Heart left ventricle (tissue), 16 donors: ENCODE measurements around the gene KIF17. TPM values are rescaled to one million over a fixed set of nuclear protein-coding genes. Genes with fewer than 3 reads are reported as not detected.

Source experiments
- ATAC-seq, 4 donors: fragments of 200-7000 bp; cut with Tn5 transposase; one replicate each; pipeline ENCODE4 v1.9.1; 2020 to 2022; ENCODE audit warnings: moderate library complexity in 4 of 4, mild to moderate bottlenecking in 3 of 4, moderate number of reproducible peaks in 1 of 4
- DNase-seq, 5 donors: peaks; one replicate each; pipeline ENCODE4 v3.0.0-alpha.2; 2020
- H3K27ac ChIP-seq, 12 donors: fragments of 200-600 bp; sonication (generic) in 4 of 12; one replicate each; pipeline versions ENCODE4 v1.5.0 to v1.8.0; 2016 to 2022; ENCODE audit warnings: mild to moderate bottlenecking in 2 of 12
- H3K27me3 ChIP-seq, 9 donors: fragments of 200-600 bp; sonication (generic) in 2 of 9; one replicate each; pipeline versions ENCODE4 v1.5.1 to v1.8.0; 2016 to 2022; ENCODE audit warnings: mild to moderate bottlenecking in 3 of 9
- H3K36me3 ChIP-seq, 9 donors: fragments of 200-600 bp; sonication (generic) in 2 of 9; one replicate each; pipeline versions ENCODE4 v1.5.0 to v1.8.0; 2018 to 2022; ENCODE audit warnings: mild to moderate bottlenecking in 2 of 9
- H3K4me1 ChIP-seq, 12 donors: fragments of 200-600 bp; sonication (generic) in 4 of 12; one replicate each; pipeline versions ENCODE4 v1.5.0 to v1.8.0; 2016 to 2022; ENCODE audit warnings: mild to moderate bottlenecking in 3 of 12
- H3K4me3 ChIP-seq, 12 donors: fragments of 200-600 bp; sonication (generic) in 4 of 12; one replicate each; pipeline versions ENCODE4 v1.5.0 to v1.8.0; 2017 to 2022; ENCODE audit warnings: mild to moderate bottlenecking in 9 of 12, moderate library complexity in 4 of 12
- H3K9me3 ChIP-seq, 12 donors: fragments of 200-600 bp; sonication (generic) in 4 of 12; one replicate each; pipeline versions ENCODE4 v1.5.0 to v1.8.0; 2016 to 2022; ENCODE audit warnings: mild to moderate bottlenecking in 1 of 12
- CTCF ChIP-seq, 12 donors: fragments of 200-600 bp; sonication (generic) in 4 of 12; IDR thresholded peaks; one replicate each; pipeline versions ENCODE4 v1.5.0 to v1.8.0; 2018 to 2022; ENCODE audit warnings: antibody characterized with exemption in 12 of 12, mild to moderate bottlenecking in 5 of 12
- POLR2A ChIP-seq, 2 donors: fragments of 450-650 bp; IDR thresholded peaks; one replicate each; pipeline ENCODE4 v1.6.1; 2017; ENCODE audit warnings: antibody characterized with exemption in 2 of 2, mild to moderate bottlenecking in 2 of 2, moderate library complexity in 2 of 2
- WGBS, 4 donors: extraction: QIAGEN DNeasy Blood & Tissue Kit in 2 of 4; methylation state at CpG; one replicate each; pipeline versions ENCODE4 v1.1.5 to v1.1.7; 2013 to 2018; 5-methylcytosine and 5-hydroxymethylcytosine counted together
- intact Hi-C, 10 donors: fragments of 100-400 bp; cut with DNase I; formaldehyde crosslinking; loops; one replicate each; pipeline versions ENCODE4 v1.11.1 to v1.14.2; 2022
- polyA plus RNA-seq, 2 donors: library from polyadenylated mRNA; stranded (reverse); fragments of 200-250 nt; gene quantifications; one replicate each; pipeline ENCODE4 v1.2.3, GENCODE V29; 2013
- total RNA-seq, 9 donors: library from RNA; depleted of rRNA in 2 of 9; stranded (reverse); fragments of >200 nt in 2 of 9; fragmentation: NEBNext Ultra II Directional in 3 of 9; extraction: Animal tissue kit (Norgen Biotek cat#: 25700) in 3 of 9; gene quantifications; one replicate each; pipeline versions ENCODE4 v1.1.0 to v1.2.4, GENCODE V29; 2016 to 2023
- donor health status: ischemic (EF 13 %, LVEDD 7.1; RV severe dilation, severe dysfunction).
- donor health status: healthy with polysubstance abuse.
- donor health status: DM: no; HTN: yes; CAD: no.
- donor health status: DM: no; HTN: no; CAD: no.
- donor health status: ischemic (EF 25% LVEDD 6.9; RV normal size, moderate dysfunction).
- donor health status: ischemic (EF 25% LVEDD 5.7; RV mildly dilated, moderate dysfunction).
- donor health status: healthy.
- donor health status: DM: yes; HTN: yes; CAD: no.
- donor health status: ischemic (EF 35%, LVEDD 5.7; RV mildly dilated, moderate dysfunction).
- donor health status: nonischemic (EF 11% LVEDD 7.7; RV severe dilation, severe dysfunction).
- donor health status: DM: yes; HTN: yes; CAD: no.
- donor health status: PGD.
- donor health status: ischemic (EF 29% LVEDD 5.4; RV normal size, mild dysfunction).
- donor health status: nonischemic (EF 23%, LVEDD 6.1; RV moderate dilation, normal function).

The KIF17 gene
- total and polyA plus RNA-seq, 11 donors, result 1.6 to 9.3 (median 3.4) TPM

GRCh38 chr1:20625176-20626097 is 92.4 kb downstream of the KIF17 start:
- Histone ChIP-seq H3K4me1 (no peaks in the 10 kb centered on the region), H3K27me3 (no peaks in the 10 kb centered on the region), H3K9me3 (no peaks in the 10 kb centered on the region), H3K27ac (no peak overlapping the region), H3K36me3 (no peaks in the 10 kb centered on the region), H3K4me3 (no peak overlapping the region)
- TF ChIP-seq CTCF (IDR thresholded peaks at IDR 0.05), result no peak
- TF ChIP-seq POLR2A (IDR thresholded peaks at IDR 0.05), result no peak
- DNase-seq (no peak), ATAC-seq (no peak)
- intact Hi-C loops, result no loop called here
- WGBS, 4 donors, result 65 to 82% (median 70%) methylated on average over 3 of the region's 3 CpGs

GRCh38 chr1:20624709-20625108 is 93.1 kb downstream of the KIF17 start:
- H3K4me1 ChIP-seq, result no peaks in the 10 kb centered on the region
- no peak for ATAC-seq
- H3K36me3 ChIP-seq, result no peaks in the 10 kb centered on the region
- intact Hi-C loops, result no loop called here
- WGBS, 4 donors, result 80 to 93% (median 90%) methylated on average over 1 of the region's 1 CpG
- H3K4me3 ChIP-seq, result no peak overlapping the region
- no peaks in the 10 kb centered on the region for H3K9me3 ChIP-seq
- H3K27me3 ChIP-seq, result no peaks in the 10 kb centered on the region
- no peak for DNase-seq
- no peak overlapping the region for H3K27ac ChIP-seq
- no peak for TF ChIP-seq POLR2A (IDR thresholded peaks at IDR 0.05)
- no peak for TF ChIP-seq CTCF (IDR thresholded peaks at IDR 0.05)

- Histone ChIP-seq H3K9me3 (no peaks in the 10 kb centered on the region), H3K36me3 (no peaks in the 10 kb centered on the region), H3K27ac (no peak overlapping the region), H3K27me3 (no peaks in the 10 kb centered on the region), H3K4me1 (peaks cover 0 to 16% (median 7%) of the 10 kb centered on the region in 12 donors), H3K4me3 (no peak overlapping the region)
- DNase-seq (no peak), ATAC-seq (no peak)
- no peak for TF ChIP-seq POLR2A (IDR thresholded peaks at IDR 0.05)
- TF ChIP-seq CTCF (IDR thresholded peaks at IDR 0.05), result no peak
- intact Hi-C loops, result no loop called here
- 71 to 90% (median 84%) methylated on average over 6 of the region's 6 CpGs for WGBS, 4 donors
Observed at GRCh38 chr1:20621012-20621411, 96.8 kb downstream of the KIF17 start.

- Histone ChIP-seq H3K27ac (peak overlapping the region in 1 of 12 donors; percentile 68), H3K36me3 (no peaks in the 10 kb centered on the region), H3K4me3 (no peak overlapping the region), H3K4me1 (peaks cover 0 to 20% (median 10%) of the 10 kb centered on the region in 12 donors), H3K9me3 (no peaks in the 10 kb centered on the region), H3K27me3 (no peaks in the 10 kb centered on the region)
- intact Hi-C loops, result no loop called here
- 87 to 100% (median 92%) methylated on average over 1 of the region's 1 CpG for WGBS, 4 donors
- TF ChIP-seq POLR2A (IDR thresholded peaks at IDR 0.05), result no peak
- no peak for TF ChIP-seq CTCF (IDR thresholded peaks at IDR 0.05)
- DNase-seq, result no peak
- no peak for ATAC-seq
Observed at GRCh38 chr1:20619999-20620398, 97.8 kb downstream of the KIF17 start.
